Measurements from ENCODE around the gene R3HCC1L. TPM values are rescaled to one million over a fixed set of nuclear protein-coding genes. Genes with fewer than 3 reads are reported as not detected.

Gene R3HCC1L
- total RNA-seq, 1 donor: 12.1 TPM

- DNase-seq (ENCODE audit: low read depth): no peak
- no peak for TF ChIP-seq CTCF (IDR thresholded peaks at IDR 0.05; ENCODE audit: insufficient read depth, low read depth, low read length)
These were observed 60.7 kb downstream of the R3HCC1L start for GRCh38 chr10:98195120-98195519.

GRCh38 chr10:98196985-98197384 lies 62.5 kb downstream of the R3HCC1L start:
- no peak overlapping the region for H3K4me3 ChIP-seq (ENCODE audit: low read depth, low read length)
- no peak for TF ChIP-seq CTCF (IDR thresholded peaks at IDR 0.05; ENCODE audit: insufficient read depth, low read depth, low read length)
- DNase-seq (ENCODE audit: low read depth): no peak

More at GRCh38 chr10:98195120-98195519, 60.7 kb downstream of the R3HCC1L start:
- H3K4me3 ChIP-seq (ENCODE audit: low read depth, low read length): no peak overlapping the region

- no peak for DNase-seq (ENCODE audit: low read depth)
- no peak overlapping the region for H3K4me3 ChIP-seq (ENCODE audit: low read depth, low read length)
- no peak for TF ChIP-seq CTCF (IDR thresholded peaks at IDR 0.05; ENCODE audit: insufficient read depth, low read depth, low read length)
These were observed 67.3 kb downstream of the R3HCC1L start for GRCh38 chr10:98201760-98202159.

GRCh38 chr10:98202378-98202777 lies 67.9 kb downstream of the R3HCC1L start:
- no peak overlapping the region for H3K4me3 ChIP-seq (ENCODE audit: low read depth, low read length)
- TF ChIP-seq CTCF (IDR thresholded peaks at IDR 0.05; ENCODE audit: insufficient read depth, low read depth, low read length): no peak
- no peak for DNase-seq (ENCODE audit: low read depth)

GRCh38 chr10:98205351-98205750 lies 70.9 kb downstream of the R3HCC1L start:
- DNase-seq (ENCODE audit: low read depth): no peak
- H3K4me3 ChIP-seq (ENCODE audit: low read depth, low read length): no peak overlapping the region
- TF ChIP-seq CTCF (IDR thresholded peaks at IDR 0.05; ENCODE audit: insufficient read depth, low read depth, low read length): no peak

- no peak for TF ChIP-seq CTCF (IDR thresholded peaks at IDR 0.05; ENCODE audit: insufficient read depth, low read depth, low read length)
- H3K4me3 ChIP-seq (ENCODE audit: low read depth, low read length): no peak overlapping the region
- DNase-seq (ENCODE audit: low read depth): no peak
These were observed 74.5 kb downstream of the R3HCC1L start for GRCh38 chr10:98208925-98209324.

GRCh38 chr10:98209441-98209840 lies 75.0 kb downstream of the R3HCC1L start:
- no peak overlapping the region for H3K4me3 ChIP-seq (ENCODE audit: low read depth, low read length)
- DNase-seq (ENCODE audit: low read depth): no peak
- no peak for TF ChIP-seq CTCF (IDR thresholded peaks at IDR 0.05; ENCODE audit: insufficient read depth, low read depth, low read length)

Data from fibroblast of villous mesenchyme (primary cell).